ENCODE measurements around the gene GNG7.
"Not testable (repeated sequence)": the region's sequence is repeated elsewhere in the genome, so short reads cannot be mapped to it uniquely, and the experiment has no call there.

Gene GNG7

GRCh38 chr19:2606774-2607173, 95.7 kb downstream of the GNG7 start:
- DNase-seq (ENCODE audit: low read depth in 4 of 4, low spot score in 1 of 4) = not testable (repeated sequence)

GRCh38 chr19:2605889-2606288, 96.6 kb downstream of the GNG7 start:
- not testable (repeated sequence) for DNase-seq (ENCODE audit: low read depth in 4 of 4, low spot score in 1 of 4)

GRCh38 chr19:2604747-2605329, 97.7 kb downstream of the GNG7 start:
- no peak for DNase-seq (ENCODE audit: low read depth in 4 of 4, low spot score in 1 of 4)

GRCh38 chr19:2603334-2603733, 99.2 kb downstream of the GNG7 start:
- no peak for DNase-seq (ENCODE audit: low read depth in 4 of 4, low spot score in 1 of 4)

- DNase-seq (ENCODE audit: low read depth in 4 of 4, low spot score in 1 of 4) = no peak
Observed at GRCh38 chr19:2602391-2603181, 99.9 kb downstream of the GNG7 start.

GRCh38 chr19:2600914-2601870, 101.3 kb downstream of the GNG7 start:
- DNase-seq (ENCODE audit: low read depth in 4 of 4, low spot score in 1 of 4) = no peak

- DNase-seq (ENCODE audit: low read depth in 4 of 4, low spot score in 1 of 4) = no peak
Observed at GRCh38 chr19:2594319-2594718, 108.2 kb downstream of the GNG7 start.

GRCh38 chr19:2592824-2593223, 109.7 kb downstream of the GNG7 start:
- no peak for DNase-seq (ENCODE audit: low read depth in 4 of 4, low spot score in 1 of 4)

- no peak for DNase-seq (ENCODE audit: low read depth in 4 of 4, low spot score in 1 of 4)
Observed at GRCh38 chr19:2591537-2592291, 110.8 kb downstream of the GNG7 start.

- no peak for DNase-seq (ENCODE audit: low read depth in 4 of 4, low spot score in 1 of 4)
Observed at GRCh38 chr19:2590630-2591399, 111.7 kb downstream of the GNG7 start.

- DNase-seq (ENCODE audit: low read depth in 4 of 4, low spot score in 1 of 4) = no peak
Observed at GRCh38 chr19:2589441-2589840, 113.1 kb downstream of the GNG7 start.

GRCh38 chr19:2588081-2588777, 114.3 kb downstream of the GNG7 start:
- DNase-seq (ENCODE audit: low read depth in 4 of 4, low spot score in 1 of 4) = no peak

GRCh38 chr19:2587001-2587719, 115.3 kb downstream of the GNG7 start:
- no peak for DNase-seq (ENCODE audit: low read depth in 4 of 4, low spot score in 1 of 4)

GRCh38 chr19:2586196-2586595, 116.3 kb downstream of the GNG7 start:
- no peak for DNase-seq (ENCODE audit: low read depth in 4 of 4, low spot score in 1 of 4)

- no peak for DNase-seq (ENCODE audit: low read depth in 4 of 4, low spot score in 1 of 4)
Observed at GRCh38 chr19:2584002-2584401, 118.5 kb downstream of the GNG7 start.

GRCh38 chr19:2582984-2583956, 119.2 kb downstream of the GNG7 start:
- DNase-seq (ENCODE audit: low read depth in 4 of 4, low spot score in 1 of 4) = no peak

GRCh38 chr19:2580396-2580795, 122.1 kb downstream of the GNG7 start:
- not testable (repeated sequence) for DNase-seq (ENCODE audit: low read depth in 4 of 4, low spot score in 1 of 4)

Measured in stimulated activated CD4-positive, alpha-beta T cell treated with anti-CD3 and anti-CD28 coated beads, Interleukin-1b, Interleukin-23, amount 100 ng/mL, for 24 hours (primary cell).